HG03432 (cell line): ENCODE results near the gene GPR3.

ENCODE experiments used
- ATAC-seq: cut with Tn5 transposase; IDR thresholded peaks from one replicate; pipeline ENCODE4 v1.9.1; 2021; ENCODE audit warnings: mild to moderate bottlenecking, moderate library complexity; ENCODE audit not compliant: unreplicated experiment

Gene GPR3

GRCh38 chr1:27392096-27392777 lies at the start of gene GPR3:
TSS of gene GPR3 (plus strand) at chr1:27392622. CDS start at chr1:27393799, 1,177 bp downstream.
- peak; percentile 80 for ATAC-seq

- peak; percentile 38 for ATAC-seq
Measured at GRCh38 chr1:27342778-27343638, 49.4 kb upstream of the GPR3 start.

- no peak for ATAC-seq
Measured at GRCh38 chr1:27343639-27344025, 48.8 kb upstream of the GPR3 start.

- ATAC-seq = no peak
Measured at GRCh38 chr1:27345272-27345671, 47.1 kb upstream of the GPR3 start.

GRCh38 chr1:27346357-27346756 lies 46.1 kb upstream of the GPR3 start:
- no peak for ATAC-seq

- no peak for ATAC-seq
Measured at GRCh38 chr1:27346991-27347624, 45.3 kb upstream of the GPR3 start.

GRCh38 chr1:27348861-27349783 lies 43.3 kb upstream of the GPR3 start:
- ATAC-seq = no peak

GRCh38 chr1:27349784-27350662 lies 42.4 kb upstream of the GPR3 start:
- no peak for ATAC-seq

- ATAC-seq = no peak
Measured at GRCh38 chr1:27350663-27351540, 41.5 kb upstream of the GPR3 start.

- no peak for ATAC-seq
Measured at GRCh38 chr1:27351541-27352107, 40.8 kb upstream of the GPR3 start.

GRCh38 chr1:27353166-27353565 lies 39.3 kb upstream of the GPR3 start:
- no peak for ATAC-seq

GRCh38 chr1:27353629-27354028 lies 38.8 kb upstream of the GPR3 start:
- no peak for ATAC-seq

- no peak for ATAC-seq
Measured at GRCh38 chr1:27355683-27356082, 36.7 kb upstream of the GPR3 start.

- no peak for ATAC-seq
Measured at GRCh38 chr1:27356277-27356618, 36.2 kb upstream of the GPR3 start.

GRCh38 chr1:27356619-27357280 lies 35.7 kb upstream of the GPR3 start:
- no peak for ATAC-seq

GRCh38 chr1:27357281-27358037 lies 35.0 kb upstream of the GPR3 start:
- ATAC-seq = peak; percentile 59
